ENCODE results near the gene ATAD5.

DNA sequence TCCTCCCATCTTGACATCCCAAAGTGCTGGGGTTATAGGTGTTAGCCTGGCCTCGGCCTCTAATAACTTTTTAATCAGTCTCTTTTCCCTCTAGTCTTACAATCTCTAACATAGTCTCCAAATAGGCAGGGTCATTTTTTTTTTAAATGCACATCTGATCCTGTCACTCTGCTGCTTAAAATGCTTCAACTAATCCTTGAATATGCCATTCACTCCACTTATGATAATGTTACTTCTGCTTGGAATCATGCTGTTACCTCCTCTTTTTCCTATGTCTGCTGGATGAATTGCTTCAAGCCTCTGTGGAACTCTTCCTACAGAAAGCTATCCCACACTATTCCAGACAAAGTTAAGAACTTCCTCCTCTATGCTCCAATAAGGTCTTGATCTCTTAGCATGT, 30.1 kb upstream of the ATAD5 start:
- no peak for TF ChIP-seq EZH2phosphoT487 (IDR thresholded peaks at IDR 0.05)
- TF ChIP-seq, protein P1, sequence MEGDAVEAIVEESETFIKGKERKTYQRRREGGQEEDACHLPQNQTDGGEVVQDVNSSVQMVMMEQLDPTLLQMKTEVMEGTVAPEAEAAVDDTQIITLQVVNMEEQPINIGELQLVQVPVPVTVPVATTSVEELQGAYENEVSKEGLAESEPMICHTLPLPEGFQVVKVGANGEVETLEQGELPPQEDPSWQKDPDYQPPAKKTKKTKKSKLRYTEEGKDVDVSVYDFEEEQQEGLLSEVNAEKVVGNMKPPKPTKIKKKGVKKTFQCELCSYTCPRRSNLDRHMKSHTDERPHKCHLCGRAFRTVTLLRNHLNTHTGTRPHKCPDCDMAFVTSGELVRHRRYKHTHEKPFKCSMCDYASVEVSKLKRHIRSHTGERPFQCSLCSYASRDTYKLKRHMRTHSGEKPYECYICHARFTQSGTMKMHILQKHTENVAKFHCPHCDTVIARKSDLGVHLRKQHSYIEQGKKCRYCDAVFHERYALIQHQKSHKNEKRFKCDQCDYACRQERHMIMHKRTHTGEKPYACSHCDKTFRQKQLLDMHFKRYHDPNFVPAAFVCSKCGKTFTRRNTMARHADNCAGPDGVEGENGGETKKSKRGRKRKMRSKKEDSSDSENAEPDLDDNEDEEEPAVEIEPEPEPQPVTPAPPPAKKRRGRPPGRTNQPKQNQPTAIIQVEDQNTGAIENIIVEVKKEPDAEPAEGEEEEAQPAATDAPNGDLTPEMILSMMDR (IDR thresholded peaks at IDR 0.05) = no peak
